Adrenal gland (tissue), 5 donors: Measurements from ENCODE around the gene ATP6V0D1.

Experiments
- CTCF ChIP-seq, 6 experiments: fragments of 450-650 bp in 4 of 6; fragments of 200-600 bp in 2 of 6; sonication (generic) in 1 of 6; IDR thresholded peaks; 1 replicate in 5 of 6; 2 replicates in 1 of 6; pipeline versions ENCODE4 v1.5.1 to v1.8.0; 2016 to 2021; ENCODE audit warnings: antibody characterized with exemption in 6 of 6, mild to moderate bottlenecking in 2 of 6, moderate library complexity in 1 of 6
- POLR2A ChIP-seq, 2 donors: fragments of 450-650 bp; IDR thresholded peaks; one replicate each; pipeline ENCODE4 v1.6.1; 2017; ENCODE audit warnings: antibody characterized with exemption in 2 of 2, mild to moderate bottlenecking in 2 of 2, moderate library complexity in 1 of 2
- donor health status: DM: no; HTN: no; CAD: no.

- TF ChIP-seq CTCF (IDR thresholded peaks at IDR 0.05) (no peak), POLR2A (IDR thresholded peaks at IDR 0.05) (no peak)
Measured at GRCh38 chr16:67412294-67412693, 68.7 kb downstream of the ATP6V0D1 start.
